NCI-H82 treated with DMSO at 0.1 percent for 48 hours (cell line): ENCODE results near the gene NFIB.
A peak's percentile ranks its signal among the peaks of the same experiment; 100 is the strongest.

Experiments
- DNase-seq: peaks from one replicate; lab custom pipeline; 2025; ENCODE audit not compliant: unreplicated experiment; lab: John Stamatoyannopoulos, UW

Gene NFIB

DNA sequence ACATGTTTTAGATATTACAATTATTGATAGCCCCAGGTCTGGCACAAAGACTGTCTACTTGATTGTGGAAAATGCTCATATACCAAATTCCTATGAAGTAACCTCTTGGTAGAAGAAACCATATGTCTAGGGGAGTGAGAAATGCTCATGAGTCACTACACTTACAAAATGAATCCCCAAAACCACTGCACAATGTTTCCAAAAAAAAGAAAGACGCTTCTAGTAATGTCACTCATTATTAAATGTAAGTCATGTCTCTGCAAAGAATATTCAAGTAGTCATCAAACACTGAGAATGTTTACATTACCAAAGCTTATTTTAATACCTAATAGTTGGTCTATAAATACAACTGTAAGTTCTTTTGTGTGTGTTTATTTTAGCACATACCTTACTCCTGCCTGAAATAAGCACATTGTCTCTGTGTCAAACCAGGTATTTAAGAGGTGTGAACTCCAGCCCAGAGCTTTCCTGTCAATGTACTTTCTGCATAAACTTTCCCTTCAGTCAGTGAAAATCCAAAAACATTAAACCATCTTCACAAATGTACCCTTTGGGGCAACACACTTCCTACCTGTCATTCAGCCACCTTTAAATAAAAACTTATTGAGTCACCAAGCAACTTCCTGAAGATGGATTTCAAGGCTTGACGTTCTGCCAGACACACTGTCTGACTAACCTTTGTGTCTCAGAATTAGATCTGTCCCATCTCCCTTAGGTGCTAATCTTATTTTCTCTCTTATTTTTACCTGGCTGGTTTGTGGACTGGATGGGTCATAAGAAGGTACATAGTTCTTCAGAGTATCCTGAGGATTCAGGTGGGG is 194.0 kb downstream of the NFIB start:
- no peak for DNase-seq

- no peak for DNase-seq
Measured at GRCh38 chr9:14112226-14112625, 201.7 kb downstream of the NFIB start.

DNA sequence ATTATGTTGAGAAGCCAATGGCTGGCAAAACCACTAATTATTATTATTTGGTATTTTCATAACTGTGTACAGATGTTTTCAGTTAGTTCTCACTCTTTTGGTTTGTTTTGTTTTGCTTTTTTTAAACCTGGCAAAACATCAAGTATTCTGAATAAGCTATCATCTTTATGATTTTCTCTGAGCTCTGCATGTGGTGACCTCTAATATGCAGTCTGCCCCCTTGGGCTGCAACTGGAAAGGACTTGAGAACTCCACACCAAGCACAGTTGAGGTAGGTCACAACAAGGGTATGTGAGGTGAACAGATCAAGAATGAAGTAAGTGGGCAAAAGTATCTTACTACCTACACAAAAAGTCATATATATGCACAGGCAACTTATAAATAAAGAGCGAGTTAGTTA is 202.2 kb downstream of the NFIB start:
- DNase-seq = no peak

DNA sequence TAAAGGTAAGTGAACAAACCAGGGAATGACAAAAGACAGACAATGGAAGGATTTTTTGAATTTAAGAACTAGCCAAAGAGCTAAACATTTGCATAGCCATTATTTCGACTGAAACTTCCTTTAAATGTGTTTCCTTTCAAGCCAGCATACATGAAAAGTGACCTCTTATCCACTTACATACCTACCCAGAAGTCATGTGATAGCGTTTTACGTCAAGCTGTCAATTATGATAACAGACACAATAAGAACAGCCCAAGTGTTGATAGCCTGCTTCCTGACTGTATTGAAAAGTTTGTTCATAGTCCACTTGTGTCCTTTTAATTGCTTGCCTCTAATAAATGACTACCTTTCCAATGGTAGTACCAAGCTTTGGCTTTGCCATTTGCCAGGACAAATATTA is 206.0 kb downstream of the NFIB start:
- no peak for DNase-seq

DNA sequence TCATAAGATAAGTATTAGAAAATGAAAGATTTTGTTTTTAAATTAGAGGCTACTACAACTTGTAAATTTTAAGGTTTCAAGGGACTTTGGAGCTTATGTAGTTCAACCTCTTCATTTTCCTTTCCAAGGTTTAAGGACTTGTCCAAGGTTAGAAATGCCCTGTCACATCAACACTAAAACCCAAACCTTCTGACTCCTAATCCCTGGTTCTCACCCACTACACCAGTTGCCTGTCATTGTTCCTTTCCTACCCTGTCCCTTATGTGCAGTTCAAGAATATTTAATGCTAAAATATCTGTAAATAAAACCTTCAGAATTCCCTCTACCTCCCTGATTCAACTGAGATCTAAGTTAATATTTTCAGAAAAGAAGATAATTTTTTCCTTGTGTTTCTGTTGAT is 206.4 kb downstream of the NFIB start:
- DNase-seq = no peak

DNA sequence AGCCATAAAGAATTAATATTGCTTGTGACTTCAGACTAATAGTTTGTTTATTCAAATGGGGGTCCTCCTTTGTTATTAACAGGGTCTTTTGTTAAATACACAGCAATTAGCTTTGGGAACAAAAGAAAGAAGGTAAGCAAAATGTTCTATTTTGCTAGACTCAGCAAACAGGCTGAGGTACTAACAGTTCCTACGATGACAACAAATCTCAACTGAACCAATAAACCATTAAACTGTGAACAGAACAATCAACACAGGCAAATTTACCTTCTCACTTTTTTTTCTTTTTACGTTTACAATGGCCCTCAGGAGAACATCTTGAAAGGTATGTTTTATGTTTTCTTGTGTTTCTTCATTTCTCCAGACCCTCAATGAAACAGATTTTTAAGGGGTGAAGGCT is 207.2 kb downstream of the NFIB start:
- DNase-seq = no peak

- DNase-seq = no peak
Measured at GRCh38 chr9:14104496-14104895, 209.4 kb downstream of the NFIB start.

DNA sequence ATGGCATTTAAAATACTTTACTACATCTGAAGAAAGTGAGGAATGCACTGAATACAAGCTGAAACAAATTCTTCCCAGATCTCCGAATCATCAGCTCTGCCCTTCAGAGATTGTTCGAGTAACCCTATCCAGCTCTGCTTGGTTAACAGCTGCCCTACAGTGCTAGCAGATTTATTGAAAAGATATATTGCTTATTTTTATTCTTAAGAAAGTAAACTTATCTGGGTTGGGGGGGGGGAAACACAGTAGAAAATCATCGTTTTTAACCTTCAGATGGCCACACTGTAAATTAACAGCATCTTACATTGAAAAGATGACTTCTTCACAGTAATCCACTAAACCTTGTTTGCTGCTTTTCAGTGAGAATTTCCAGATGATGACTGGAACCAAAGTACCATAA is 210.8 kb downstream of the NFIB start:
- no peak for DNase-seq

DNA sequence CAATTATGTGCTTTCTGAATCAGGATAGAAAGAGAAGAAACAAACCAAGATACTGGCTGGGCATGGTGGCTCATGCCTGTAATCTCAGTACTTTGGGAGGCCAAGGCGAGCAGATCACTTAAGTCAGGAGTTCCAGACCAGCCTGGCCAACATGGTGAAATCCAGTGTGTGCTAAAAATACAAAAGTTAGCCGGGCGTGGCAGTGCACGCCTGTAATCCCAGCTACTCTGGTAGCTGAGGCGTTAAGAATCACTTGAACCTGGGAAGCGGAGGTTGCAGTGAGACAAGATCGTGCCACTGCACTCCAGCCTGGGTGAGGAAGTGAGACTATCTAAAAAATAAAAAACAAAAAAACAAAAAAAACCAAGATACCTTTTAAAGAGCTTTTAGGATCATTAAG is 214.2 kb downstream of the NFIB start:
- no peak for DNase-seq

DNA sequence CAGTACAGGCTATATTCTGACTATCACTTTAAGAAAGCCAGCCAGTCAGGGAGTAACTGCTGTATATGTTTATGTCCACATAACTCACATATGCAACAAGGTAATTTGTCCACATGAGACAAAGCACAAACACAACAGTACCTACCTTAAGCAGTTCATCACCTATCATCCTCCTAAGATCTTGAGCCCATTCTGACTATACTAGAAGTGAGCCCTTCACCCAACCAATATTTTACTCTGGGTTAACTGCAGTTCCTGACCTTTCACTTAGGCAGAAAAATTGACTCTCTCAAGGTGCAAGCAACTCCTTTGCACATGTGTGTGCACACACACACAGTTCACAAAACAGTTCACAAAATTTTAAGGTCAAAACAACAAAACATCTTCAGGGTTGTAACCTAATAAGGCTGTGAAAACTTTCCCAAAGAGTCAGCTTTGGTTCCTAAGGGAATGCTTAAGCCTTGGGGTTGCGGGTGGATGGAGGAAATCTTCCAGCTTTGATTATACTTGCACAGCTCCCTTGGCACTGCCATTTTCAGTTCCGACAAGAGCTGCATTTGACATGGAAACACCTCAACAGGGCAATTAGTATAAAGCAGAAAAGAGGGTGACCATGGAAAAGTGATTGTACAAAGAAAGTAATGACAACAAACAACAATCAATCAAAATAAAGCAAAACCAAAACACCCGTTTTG is 215.3 kb downstream of the NFIB start:
- DNase-seq = no peak

- DNase-seq = no peak
Measured at GRCh38 chr9:14097666-14098415, 216.1 kb downstream of the NFIB start.

GRCh38 chr9:14097215-14097614 is 216.7 kb downstream of the NFIB start:
- peak; percentile 9 for DNase-seq

- DNase-seq = peak; percentile 88
Measured at GRCh38 chr9:14096258-14096922, 217.6 kb downstream of the NFIB start.

- no peak for DNase-seq
Measured at GRCh38 chr9:14095277-14095676, 218.7 kb downstream of the NFIB start.

GRCh38 chr9:14094491-14094890 is 219.4 kb downstream of the NFIB start:
- no peak for DNase-seq

GRCh38 chr9:14092344-14092743 is 221.6 kb downstream of the NFIB start:
- no peak for DNase-seq

DNA sequence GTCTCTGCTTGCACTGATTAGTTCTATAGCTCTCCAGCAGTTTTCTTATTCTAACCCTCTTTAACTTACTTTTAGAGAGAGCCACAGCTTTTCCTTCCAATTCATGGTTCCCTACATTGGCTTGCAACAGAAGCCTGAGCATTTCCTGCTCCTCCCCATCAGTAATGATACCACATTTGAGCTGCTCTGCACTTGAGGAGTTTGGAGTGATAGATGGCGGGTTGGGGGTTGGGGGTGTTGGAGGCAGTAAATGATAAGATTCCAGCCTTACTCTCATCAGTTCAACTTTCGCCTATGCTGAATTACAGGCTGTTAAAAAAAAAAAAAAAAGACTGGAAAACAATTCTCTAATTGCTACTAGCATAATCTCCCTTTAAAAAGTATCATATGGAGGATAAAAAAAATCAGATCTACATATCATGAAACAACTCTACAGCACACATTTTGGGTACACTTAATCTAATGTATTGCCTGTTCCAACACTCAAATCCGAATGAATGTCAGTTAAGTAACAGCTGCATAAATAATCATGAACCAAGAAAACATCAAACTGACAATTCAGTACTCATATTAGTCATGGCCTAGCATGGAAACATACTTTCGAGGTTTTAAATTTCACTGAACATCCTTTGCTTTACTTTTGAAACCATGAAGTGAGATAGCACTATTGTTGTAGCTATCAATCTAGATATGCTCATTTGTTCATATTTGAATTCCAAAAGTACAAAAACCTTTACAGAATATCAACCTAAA is 224.7 kb downstream of the NFIB start:
- DNase-seq = no peak

GRCh38 chr9:14087576-14087975 is 226.4 kb downstream of the NFIB start:
- DNase-seq = no peak

- no peak for DNase-seq
Measured at GRCh38 chr9:14086495-14086894, 227.4 kb downstream of the NFIB start.

GRCh38 chr9:14085810-14086209 is 228.1 kb downstream of the NFIB start:
- DNase-seq = no peak

DNA sequence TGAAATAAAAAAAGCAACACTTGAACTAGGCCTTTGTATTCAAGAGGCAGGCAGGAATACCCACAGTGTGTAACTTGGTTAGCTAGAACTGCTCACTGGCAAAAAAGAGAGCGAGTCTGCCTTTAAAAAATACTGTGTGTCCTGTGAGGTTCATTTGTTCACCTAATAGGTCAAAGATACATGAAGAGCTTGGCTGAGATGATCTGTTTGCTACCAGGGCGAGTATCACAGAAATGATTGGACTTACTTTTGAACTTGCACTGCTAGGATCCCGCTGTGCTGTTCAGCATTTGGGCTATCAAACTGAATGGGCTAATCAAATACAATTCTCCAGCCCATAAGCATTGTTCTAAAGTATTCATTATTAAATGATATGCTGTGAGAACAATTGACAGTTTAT is 229.1 kb downstream of the NFIB start:
- no peak for DNase-seq
